SK-N-MC (cell line): Measurements from ENCODE around the gene FDX1.

ENCODE experiments used
- EZH2 ChIP-seq: fragments of 200-600 bp; sonication (generic); IDR thresholded peaks from one replicate; pipeline ENCODE4 v1.6.1; 2017; ENCODE audit warnings: antibody characterized with exemption
- POLR2AphosphoS5 ChIP-seq: IDR thresholded peaks from 2 replicates; pipeline ENCODE4 v1.6.1; 2012; ENCODE audit warnings: mild to moderate bottlenecking, low read depth, low read length, borderline replicate concordance

DNA sequence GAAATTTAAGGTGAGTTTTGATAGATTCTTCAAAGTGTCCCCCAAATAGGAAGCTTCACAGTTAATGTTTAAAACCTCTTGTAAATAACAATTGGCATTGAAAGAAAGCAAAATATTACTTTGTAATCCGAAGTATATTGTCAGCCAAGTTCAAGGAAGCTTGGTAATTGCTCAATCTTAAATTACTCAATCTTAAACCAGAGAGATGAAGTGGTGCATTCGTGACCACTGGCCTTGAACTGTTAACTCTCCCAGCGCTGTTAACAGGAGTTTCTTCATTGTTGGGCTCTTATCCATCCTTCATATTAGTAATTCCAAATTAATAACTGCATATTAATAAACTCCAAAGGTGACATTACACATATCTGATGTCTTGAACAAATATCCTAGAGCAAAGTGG lies 20.6 kb upstream of the FDX1 start:
- no peak for TF ChIP-seq POLR2AphosphoS5
- TF ChIP-seq EZH2, result no peak
